GM19238 (cell line): ENCODE measurements around the gene DCP2.

ENCODE experiments used
- DNase-seq: peaks from one replicate; pipeline ENCODE4 v3.0.0; 2011; ENCODE audit warnings: low spot score; ENCODE audit not compliant: insufficient read length

The DCP2 gene

DNA sequence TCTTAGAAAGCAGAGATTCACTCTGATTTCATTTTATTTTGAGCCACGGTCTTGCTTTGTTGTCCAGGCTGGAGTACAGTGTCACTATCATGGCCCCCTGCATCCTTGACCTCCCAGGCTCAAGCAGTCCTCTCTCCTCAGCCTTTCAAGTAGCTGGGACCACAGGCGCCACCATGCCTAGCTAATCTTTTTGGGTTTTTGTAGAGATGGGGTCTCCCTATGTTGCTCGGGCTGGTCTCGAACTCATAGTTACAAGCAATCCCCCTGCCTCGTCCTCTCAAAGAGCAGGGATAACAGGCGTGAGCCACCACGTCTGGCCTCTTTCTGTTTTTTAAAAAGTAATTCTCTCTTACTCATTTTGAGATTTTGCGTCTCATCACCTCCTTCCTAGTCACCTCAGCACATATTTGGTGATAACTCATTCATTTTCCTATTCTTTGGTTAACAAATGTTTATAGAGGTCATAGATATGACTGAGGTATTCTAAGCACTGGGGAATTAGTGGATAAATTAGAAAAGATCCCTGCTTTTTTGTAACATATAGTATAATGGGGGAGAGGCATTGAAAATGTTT, 10.8 kb upstream of the DCP2 start:
- DNase-seq: no peak

- DNase-seq: no peak
Observed at GRCh38 chr5:112967520-112968083, 9.0 kb upstream of the DCP2 start.

- DNase-seq: no peak
Observed at GRCh38 chr5:112968411-112969106, 8.0 kb upstream of the DCP2 start.

DNA sequence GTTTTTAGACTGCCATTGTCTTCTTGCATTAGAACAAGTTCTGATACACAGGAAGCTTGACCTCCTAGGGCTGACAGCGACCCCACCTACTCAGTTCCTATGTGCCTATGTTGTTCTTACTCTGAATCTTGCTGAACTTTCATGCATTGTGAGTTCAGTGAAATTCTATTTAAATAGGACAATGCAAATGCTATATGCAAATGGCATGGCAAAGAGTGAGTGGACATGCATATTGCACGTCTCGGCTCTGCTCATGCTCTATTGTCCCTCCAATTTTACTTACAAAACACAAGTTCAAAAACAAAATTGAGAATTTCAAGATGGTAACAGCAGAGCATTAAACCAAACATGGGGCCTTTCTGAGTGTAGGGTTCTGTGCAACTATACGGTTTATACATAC, 5.3 kb upstream of the DCP2 start:
- no peak for DNase-seq

- DNase-seq: no peak
Observed at GRCh38 chr5:112973036-112973435, 3.6 kb upstream of the DCP2 start.

- no peak for DNase-seq
Observed at GRCh38 chr5:112973904-112974303, 2.7 kb upstream of the DCP2 start.

- DNase-seq: no peak
Observed at GRCh38 chr5:112974901-112975300, 1.7 kb upstream of the DCP2 start.

GRCh38 chr5:112975721-112976431, 722 bp upstream of the DCP2 start:
- no peak for DNase-seq

DNA sequence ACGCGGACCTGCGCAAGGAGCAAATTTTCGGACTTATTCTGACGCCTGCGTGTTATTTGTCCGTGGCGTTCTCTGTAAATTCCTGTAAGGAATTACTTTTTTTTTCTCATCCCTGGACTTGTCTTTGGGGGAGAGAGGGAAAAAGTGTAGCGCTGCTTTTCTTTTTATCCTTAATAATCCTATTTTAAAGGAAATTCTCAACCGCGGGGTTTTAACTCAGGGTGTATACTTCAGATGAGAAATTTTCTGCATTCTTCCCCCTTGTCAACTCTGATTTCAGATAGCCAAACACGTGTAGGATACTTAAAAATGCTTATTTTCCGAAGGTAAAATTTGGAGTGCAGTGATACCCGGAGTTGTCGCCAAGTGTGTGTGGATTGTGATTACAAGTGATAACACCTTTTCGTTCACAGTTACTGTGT, 853 bp downstream of the DCP2 start:
- DNase-seq: no peak

- DNase-seq: no peak
Observed at GRCh38 chr5:112978836-112979235, 2.2 kb downstream of the DCP2 start.

- no peak for DNase-seq
Observed at GRCh38 chr5:112979723-112980122, 3.1 kb downstream of the DCP2 start.

DNA sequence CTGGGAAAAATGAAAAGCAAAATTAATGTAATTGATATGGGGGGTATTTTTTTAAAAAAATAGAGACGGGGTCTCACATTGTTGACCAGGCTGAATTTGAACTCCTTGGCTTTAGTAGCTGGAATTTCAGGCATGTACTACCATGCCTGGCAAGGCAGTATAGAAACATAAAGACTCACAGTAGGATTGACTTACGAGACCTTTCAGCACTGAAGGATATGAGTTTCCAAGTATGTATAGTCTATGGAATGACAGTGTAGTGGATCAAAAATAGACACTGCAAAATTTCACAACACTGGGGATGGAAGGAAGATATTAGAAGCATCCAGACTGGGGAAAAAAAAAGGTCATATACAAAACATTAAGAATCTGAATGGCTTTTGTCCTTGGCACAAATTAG, 6.8 kb downstream of the DCP2 start:
- no peak for DNase-seq

DNA sequence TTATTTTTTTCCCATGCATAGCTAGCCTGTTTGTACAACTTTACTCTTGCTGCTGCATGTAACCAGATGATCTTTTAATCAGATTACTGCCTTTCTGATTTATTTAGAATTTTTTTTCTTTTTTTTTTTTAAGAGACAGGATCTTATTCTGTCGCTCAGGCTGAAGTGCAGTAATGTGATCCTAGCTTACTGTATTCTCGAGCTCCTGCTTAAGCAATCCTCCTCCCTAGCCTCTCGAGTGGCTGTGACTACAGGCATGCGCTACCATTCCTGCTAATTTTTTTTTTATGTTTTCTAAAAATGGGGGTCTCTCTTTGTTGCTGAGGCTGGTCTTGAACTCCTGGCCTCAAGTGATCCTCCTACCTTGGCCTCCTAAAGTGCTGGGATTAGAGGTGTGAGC, 9.6 kb downstream of the DCP2 start:
- DNase-seq: no peak

GRCh38 chr5:112995764-112996618, 19.4 kb downstream of the DCP2 start:
- peak; percentile 31 for DNase-seq

DNA sequence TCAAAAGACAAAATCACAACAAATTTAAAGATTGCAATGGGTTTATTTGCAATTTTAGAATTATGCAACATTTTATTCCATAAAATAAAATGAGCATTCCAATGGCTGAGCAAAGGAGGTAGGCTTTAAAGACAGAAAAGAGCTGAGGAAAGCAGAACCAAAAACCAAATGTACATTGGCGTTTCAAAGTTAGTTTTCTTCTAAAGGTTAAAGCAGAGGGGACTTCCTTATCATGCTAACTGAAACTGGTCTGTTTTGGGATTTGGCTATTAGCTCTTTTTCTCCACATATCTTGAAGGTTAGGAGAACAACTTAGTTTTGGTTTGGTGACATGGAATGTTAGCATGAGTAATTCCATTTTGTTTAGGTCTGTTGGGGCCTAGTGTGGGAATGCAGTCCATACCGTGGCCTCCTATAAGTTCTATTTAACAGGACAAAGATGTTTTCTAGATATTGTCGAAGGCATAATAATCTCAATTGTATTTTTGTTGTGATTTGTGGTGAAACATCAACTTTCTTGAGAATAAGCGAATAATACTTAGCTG, 20.3 kb downstream of the DCP2 start:
- no peak for DNase-seq

GRCh38 chr5:112998296-112998695, 21.7 kb downstream of the DCP2 start:
- no peak for DNase-seq

GRCh38 chr5:113000466-113000865, 23.9 kb downstream of the DCP2 start:
- no peak for DNase-seq

- no peak for DNase-seq
Observed at GRCh38 chr5:113002423-113002822, 25.8 kb downstream of the DCP2 start.

GRCh38 chr5:113003763-113004162, 27.2 kb downstream of the DCP2 start:
- no peak for DNase-seq

DNA sequence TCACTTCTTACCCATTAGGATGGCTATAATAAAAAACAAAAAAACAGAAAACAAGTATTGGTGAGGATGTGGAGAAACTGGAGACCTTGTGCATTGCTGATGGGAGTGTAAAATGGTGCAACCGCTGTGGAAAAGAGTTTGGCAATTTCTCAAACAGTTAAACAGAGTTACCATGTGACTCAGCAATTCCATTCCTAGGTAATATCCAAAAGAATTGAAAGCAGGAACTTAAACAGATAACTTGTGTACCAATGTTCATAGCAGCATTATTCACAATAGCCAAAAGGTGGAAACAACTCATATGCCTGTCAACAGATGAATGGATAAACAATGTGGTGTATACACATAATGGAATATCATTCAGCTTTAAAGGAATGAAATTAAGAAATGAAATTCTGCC, 28.9 kb downstream of the DCP2 start:
- no peak for DNase-seq
